Ishikawa (cell line): ENCODE data around the gene ABCC3.

Source experiments
- EGR1 ChIP-seq: IDR thresholded peaks from 2 replicates; pipeline ENCODE4 v1.6.1; 2012
- RAD21 ChIP-seq: IDR thresholded peaks from 2 replicates; pipeline ENCODE4 v1.6.1; 2012; ENCODE audit warnings: low read depth
- YY1 ChIP-seq: IDR thresholded peaks from 2 replicates; pipeline ENCODE4 v1.6.1; 2012; ENCODE audit warnings: low read depth
- TF ChIP-seq, protein P1 (sequence below): IDR thresholded peaks from 2 replicates; pipeline ENCODE4 v1.6.1; 2012; ENCODE audit warnings: low read depth, mild to moderate bottlenecking

DNA sequence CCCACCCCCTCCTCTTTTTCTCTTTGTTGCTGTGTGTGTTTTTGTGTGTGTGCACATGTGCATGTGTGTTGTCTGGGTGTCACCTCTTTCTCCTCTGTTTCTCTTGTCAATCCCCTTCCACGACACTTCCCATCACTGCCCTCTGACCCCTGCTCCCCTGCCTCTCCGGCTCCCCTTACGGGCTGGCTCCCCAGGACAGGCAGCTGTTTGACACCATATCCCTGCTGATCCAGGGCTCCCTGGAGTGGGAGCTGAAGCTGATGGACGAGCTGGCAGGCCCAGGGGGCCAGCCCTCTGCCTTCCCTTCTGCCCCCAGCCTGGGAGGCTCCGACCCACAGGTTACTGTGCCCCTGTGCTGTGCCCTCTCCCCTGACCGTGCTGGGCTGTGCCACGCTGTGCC is 15.2 kb upstream of the ABCC3 start:
- TF ChIP-seq YY1: no peak
- TF ChIP-seq RAD21: no peak
- TF ChIP-seq, protein P1, sequence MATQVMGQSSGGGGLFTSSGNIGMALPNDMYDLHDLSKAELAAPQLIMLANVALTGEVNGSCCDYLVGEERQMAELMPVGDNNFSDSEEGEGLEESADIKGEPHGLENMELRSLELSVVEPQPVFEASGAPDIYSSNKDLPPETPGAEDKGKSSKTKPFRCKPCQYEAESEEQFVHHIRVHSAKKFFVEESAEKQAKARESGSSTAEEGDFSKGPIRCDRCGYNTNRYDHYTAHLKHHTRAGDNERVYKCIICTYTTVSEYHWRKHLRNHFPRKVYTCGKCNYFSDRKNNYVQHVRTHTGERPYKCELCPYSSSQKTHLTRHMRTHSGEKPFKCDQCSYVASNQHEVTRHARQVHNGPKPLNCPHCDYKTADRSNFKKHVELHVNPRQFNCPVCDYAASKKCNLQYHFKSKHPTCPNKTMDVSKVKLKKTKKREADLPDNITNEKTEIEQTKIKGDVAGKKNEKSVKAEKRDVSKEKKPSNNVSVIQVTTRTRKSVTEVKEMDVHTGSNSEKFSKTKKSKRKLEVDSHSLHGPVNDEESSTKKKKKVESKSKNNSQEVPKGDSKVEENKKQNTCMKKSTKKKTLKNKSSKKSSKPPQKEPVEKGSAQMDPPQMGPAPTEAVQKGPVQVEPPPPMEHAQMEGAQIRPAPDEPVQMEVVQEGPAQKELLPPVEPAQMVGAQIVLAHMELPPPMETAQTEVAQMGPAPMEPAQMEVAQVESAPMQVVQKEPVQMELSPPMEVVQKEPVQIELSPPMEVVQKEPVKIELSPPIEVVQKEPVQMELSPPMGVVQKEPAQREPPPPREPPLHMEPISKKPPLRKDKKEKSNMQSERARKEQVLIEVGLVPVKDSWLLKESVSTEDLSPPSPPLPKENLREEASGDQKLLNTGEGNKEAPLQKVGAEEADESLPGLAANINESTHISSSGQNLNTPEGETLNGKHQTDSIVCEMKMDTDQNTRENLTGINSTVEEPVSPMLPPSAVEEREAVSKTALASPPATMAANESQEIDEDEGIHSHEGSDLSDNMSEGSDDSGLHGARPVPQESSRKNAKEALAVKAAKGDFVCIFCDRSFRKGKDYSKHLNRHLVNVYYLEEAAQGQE: no peak
- TF ChIP-seq EGR1: no peak
